Spleen (tissue), 11 donors: ENCODE results near the gene PIGO. TPM values are rescaled to one million over a fixed set of nuclear protein-coding genes. Genes with fewer than 3 reads are reported as not detected.
A peak's percentile ranks its signal among the peaks of the same experiment; 100 is the strongest.

ENCODE experiments used
- DNase-seq: peaks from one replicate; pipeline ENCODE4 v3.0.0-alpha.2; 2020
- H3K27ac ChIP-seq, 8 donors: fragments of 200-600 bp; sonication (generic) in 7 of 8; 1 replicate in 4 of 8; 2 replicates in 4 of 8; pipeline versions ENCODE4 v1.5.0 to v1.8.0; 2016 to 2021; ENCODE audit warnings: inconsistent platforms in 4 of 8, mild to moderate bottlenecking in 4 of 8, moderate library complexity in 1 of 8
- H3K27me3 ChIP-seq, 7 donors: fragments of 200-600 bp; sonication (generic) in 6 of 7; replicated peaks in 1 of 7; 1 replicate in 4 of 7; 2 replicates in 3 of 7; pipeline versions ENCODE4 v1.5.0 to v1.8.0; 2016 to 2021; ENCODE audit warnings: inconsistent platforms in 3 of 7, mild to moderate bottlenecking in 1 of 7
- H3K36me3 ChIP-seq, 6 donors: fragments of 200-600 bp; sonication (generic) in 5 of 6; 1 replicate in 4 of 6; 2 replicates in 2 of 6; pipeline versions ENCODE4 v1.5.0 to v1.8.0; 2016 to 2021; ENCODE audit warnings: inconsistent platforms in 2 of 6
- H3K4me1 ChIP-seq, 6 donors: fragments of 200-600 bp; sonication (generic) in 5 of 6; 1 replicate in 3 of 6; 2 replicates in 3 of 6; pipeline versions ENCODE4 v1.5.0 to v1.8.0; 2016 to 2021; ENCODE audit warnings: inconsistent platforms in 3 of 6
- H3K4me3 ChIP-seq, 8 donors: fragments of 200-600 bp; sonication (generic) in 7 of 8; 1 replicate in 4 of 8; 2 replicates in 4 of 8; pipeline versions ENCODE4 v1.5.0 to v1.8.0; 2016 to 2021; ENCODE audit warnings: inconsistent platforms in 4 of 8, mild to moderate bottlenecking in 4 of 8, moderate library complexity in 2 of 8
- H3K9me3 ChIP-seq, 8 donors: fragments of 200-600 bp; sonication (generic) in 7 of 8; 1 replicate in 4 of 8; 2 replicates in 4 of 8; pipeline versions ENCODE4 v1.5.0 to v1.8.0; 2016 to 2021; ENCODE audit warnings: inconsistent platforms in 4 of 8
- CTCF ChIP-seq, 11 experiments: fragments of 200-600 bp in 7 of 11; fragments of 450-650 bp in 4 of 11; sonication (generic) in 4 of 11; IDR thresholded peaks in 8 of 11; conservative IDR thresholded peaks in 3 of 11; 1 replicate in 7 of 11; 2 replicates in 4 of 11; pipeline versions ENCODE4 v1.4.0 to v1.8.0; 2016 to 2021; ENCODE audit warnings: antibody characterized with exemption in 11 of 11, inconsistent platforms in 4 of 11, mild to moderate bottlenecking in 1 of 11
- POLR2A ChIP-seq, 3 donors: fragments of 450-650 bp; IDR thresholded peaks; one replicate each; pipeline ENCODE4 v1.5.1; 2017; ENCODE audit warnings: antibody characterized with exemption in 3 of 3, mild to moderate bottlenecking in 1 of 3
- POLR2AphosphoS5 ChIP-seq, 3 donors: sonication (generic); formaldehyde crosslinking; IDR thresholded peaks; one replicate each; pipeline ENCODE4 v1.5.1; 2017; ENCODE audit warnings: antibody characterized with exemption in 3 of 3
- WGBS, 5 donors: extraction: QIAGEN DNeasy Blood & Tissue Kit in 3 of 5; methylation state at CpG; one replicate each; pipeline versions ENCODE4 v1.1.5 to v1.1.7; 2013 to 2018; 5-methylcytosine and 5-hydroxymethylcytosine counted together
- intact Hi-C: fragments of 100-400 bp; cut with DNase I; formaldehyde crosslinking; loops from one replicate; pipeline ENCODE4 v1.15.0; 2023; ENCODE audit warnings: low total_unique reads
- polyA plus RNA-seq, 3 donors: library from polyadenylated mRNA; stranded (reverse); fragments of 200-250 nt; gene quantifications; one replicate each; pipeline ENCODE4 v1.2.1, GENCODE V29; 2013
- total RNA-seq, 7 donors: library from RNA; depleted of rRNA in 3 of 7; stranded (reverse); fragments of >200 nt in 3 of 7; fragmentation: NEBNext Ultra II Directional in 4 of 7; extraction: Animal tissue kit (Norgen Biotek cat#: 25700) in 4 of 7; gene quantifications; one replicate each; pipeline versions ENCODE4 v1.1.0 to v1.2.1, GENCODE V29; 2016 to 2021
- donor health status: healthy with polysubstance abuse.
- donor health status: DM: no; HTN: no; CAD: no; lungs with moderate emphysema.
- donor health status: DM: no; HTN: no; CAD: no.
- donor health status: Bipolar disorder and iron deficiency.
- donor health status: healthy.
- donor health status: DM: no; HTN: no; CAD: no.
- donor health status: DM: yes; HTN: yes; CAD: no.

The PIGO gene
- total and polyA plus RNA-seq, 10 donors = 10.4 to 25.0 (median 19.8) TPM

DNA sequence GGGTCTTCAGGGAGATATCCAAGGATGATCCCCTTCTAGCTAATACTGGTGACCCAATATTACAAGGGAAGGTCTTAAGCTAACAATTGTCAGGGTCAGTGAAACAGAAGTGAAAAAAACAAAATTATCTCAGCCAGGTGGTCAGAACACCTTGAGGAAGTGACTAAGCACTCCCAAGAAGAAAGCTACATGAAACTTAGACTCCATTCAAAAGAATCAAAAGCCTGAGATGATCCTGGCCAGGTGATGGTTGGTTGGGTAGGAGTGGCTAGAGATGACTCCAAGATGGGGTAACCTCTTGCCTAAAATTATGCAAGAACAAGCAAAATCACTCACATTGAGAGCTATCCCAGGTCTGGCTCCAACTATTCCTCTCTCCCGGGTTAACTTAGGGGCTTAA lies 29.3 kb downstream of the PIGO start:
- H3K4me1 ChIP-seq = peaks cover 25 to 59% (median 42%) of the 10 kb centered on the region in 6 donors
- intact Hi-C loops = no loop called here
- no peaks in the 10 kb centered on the region for H3K27me3 ChIP-seq
- DNase-seq = no peak
- H3K9me3 ChIP-seq = no peaks in the 10 kb centered on the region
- H3K36me3 ChIP-seq = peaks cover 21 to 79% (median 64%) of the 10 kb centered on the region in 6 donors
- WGBS, 5 donors = 79 to 96% (median 88%) methylated on average over 1 of the region's 1 CpG
- no peak overlapping the region for H3K4me3 ChIP-seq
- H3K27ac ChIP-seq = no peak overlapping the region
- no peak for TF ChIP-seq POLR2A (IDR thresholded peaks at IDR 0.05)
- TF ChIP-seq CTCF (IDR thresholded peaks at IDR 0.05 in 8 of 11, conservative IDR thresholded peaks at IDR 0.05 in 3 of 11) = no peak
- TF ChIP-seq POLR2AphosphoS5 (IDR thresholded peaks at IDR 0.05) = no peak

- intact Hi-C loops = no loop called here
- no peaks in the 10 kb centered on the region for H3K27me3 ChIP-seq
- no peaks in the 10 kb centered on the region for H3K9me3 ChIP-seq
- DNase-seq = no peak
- H3K36me3 ChIP-seq = peaks cover 29 to 100% (median 100%) of the 10 kb centered on the region in 6 donors
- TF ChIP-seq POLR2AphosphoS5 (IDR thresholded peaks at IDR 0.05) (peak in 2 of 3 donors; percentile 21 to 51), CTCF (IDR thresholded peaks at IDR 0.05 in 8 of 11, conservative IDR thresholded peaks at IDR 0.05 in 3 of 11) (no peak), POLR2A (IDR thresholded peaks at IDR 0.05) (no peak)
- 93 to 96% (median 95%) methylated on average over 11 of the region's 11 CpGs for WGBS, 5 donors
- H3K4me1 ChIP-seq = peaks cover 0 to 7% (median 0%) of the 10 kb centered on the region in 6 donors
- no peak overlapping the region for H3K4me3 ChIP-seq
- no peak overlapping the region for H3K27ac ChIP-seq
Observed at GRCh38 chr9:35060548-35061207, 35.7 kb downstream of the PIGO start.

DNA sequence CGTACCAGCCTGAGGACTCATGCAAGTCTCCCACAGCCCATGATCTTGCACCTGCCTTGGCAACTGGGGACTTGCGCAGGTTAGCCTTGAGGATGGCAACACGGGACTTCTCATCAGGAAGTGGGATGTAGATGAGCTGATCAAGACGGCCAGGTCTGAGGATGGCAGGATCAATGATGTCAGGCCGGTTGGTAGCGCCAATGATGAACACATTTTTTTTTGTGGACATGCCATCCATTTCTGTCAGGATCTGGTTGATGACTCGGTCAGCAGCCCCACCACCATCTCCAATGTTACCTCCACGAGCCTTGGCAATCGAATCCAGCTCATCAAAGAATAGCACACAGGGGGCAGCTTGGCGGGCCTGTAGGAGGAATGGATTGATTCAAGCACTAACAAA lies 37.0 kb downstream of the PIGO start:
- 90 to 98% (median 92%) methylated on average over 10 of the region's 10 CpGs for WGBS, 5 donors
- Histone ChIP-seq H3K4me1 (peaks cover 0 to 7% (median 0%) of the 10 kb centered on the region in 6 donors), H3K4me3 (no peak overlapping the region), H3K36me3 (peaks cover 29 to 100% (median 99%) of the 10 kb centered on the region in 6 donors), H3K27me3 (no peaks in the 10 kb centered on the region), H3K9me3 (no peaks in the 10 kb centered on the region), H3K27ac (no peak overlapping the region)
- DNase-seq = no peak
- intact Hi-C loops = no loop called here
- TF ChIP-seq POLR2A (IDR thresholded peaks at IDR 0.05) = no peak
- peak in 1 of 3 donors; percentile 28 for TF ChIP-seq POLR2AphosphoS5 (IDR thresholded peaks at IDR 0.05)

GRCh38 chr9:35057271-35057620 lies 39.1 kb downstream of the PIGO start:
- TF ChIP-seq POLR2AphosphoS5 (IDR thresholded peaks at IDR 0.05) (no peak), CTCF (IDR thresholded peaks at IDR 0.05 in 8 of 11, conservative IDR thresholded peaks at IDR 0.05 in 3 of 11) (no peak), POLR2A (IDR thresholded peaks at IDR 0.05) (no peak)
- no peak for DNase-seq
- WGBS, 5 donors = 98 to 99% (median 98%) methylated on average over 8 of the region's 8 CpGs
- Histone ChIP-seq H3K27me3 (no peaks in the 10 kb centered on the region), H3K27ac (no peak overlapping the region), H3K36me3 (peaks cover 13 to 100% (median 89%) of the 10 kb centered on the region in 6 donors), H3K9me3 (no peaks in the 10 kb centered on the region), H3K4me3 (no peak overlapping the region), H3K4me1 (no peaks in the 10 kb centered on the region)
- intact Hi-C loops = no loop called here
